ENCODE data around the gene PRRC2A. TPM values are rescaled to one million over a fixed set of nuclear protein-coding genes. Genes with fewer than 3 reads are reported as not detected.
A peak's percentile ranks its signal among the peaks of the same experiment; 100 is the strongest.
"Not testable (repeated sequence)": the region's sequence is repeated elsewhere in the genome, so short reads cannot be mapped to it uniquely, and the experiment has no call there.

PRRC2A gene
- total RNA-seq, 1 experiment from 2014 or later = 62.4 TPM

DNA sequence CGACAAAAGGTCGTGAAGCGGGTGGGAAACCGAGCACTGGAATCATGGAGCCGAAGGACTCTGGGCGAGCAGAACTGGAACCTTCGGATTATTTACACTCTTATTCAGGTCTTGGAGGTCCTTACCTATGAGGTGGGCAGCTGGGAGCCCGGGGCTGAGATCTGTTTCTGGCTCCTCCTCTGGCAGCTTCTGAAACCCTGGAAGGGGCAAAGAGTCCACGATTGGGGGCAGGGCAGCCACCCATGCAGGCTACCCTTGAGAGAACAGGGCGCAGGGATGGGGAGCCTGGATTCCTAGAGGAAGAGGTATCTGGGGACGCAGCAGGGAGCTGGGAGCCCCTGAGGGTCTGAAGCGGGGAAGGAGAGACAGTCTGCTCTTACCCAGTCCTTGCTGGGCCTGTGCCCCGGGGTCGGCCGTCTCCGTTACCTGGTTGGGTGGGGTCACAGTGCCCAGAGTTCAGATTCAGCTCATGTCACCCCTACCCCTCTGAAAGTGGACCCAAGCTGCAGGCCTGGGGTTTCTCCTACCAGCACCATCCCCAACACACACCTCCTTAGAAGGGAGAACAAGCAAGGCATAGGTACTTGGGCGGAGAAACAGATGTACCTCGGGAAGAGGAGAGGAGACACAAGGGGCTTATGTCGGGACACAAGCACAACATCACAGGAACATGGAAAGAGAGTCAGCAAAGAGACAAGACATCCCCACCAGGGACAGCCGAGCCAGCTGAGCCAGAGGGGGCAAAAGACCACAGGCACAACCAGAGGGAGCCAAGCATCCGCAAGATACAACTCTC lies 38.9 kb upstream of the PRRC2A start:
- in situ Hi-C loops (cut with HindIII; ENCODE audit: low sequenced_read_pairs) = loop anchor here (5.0 kb wide), 1 partner anchor 39 kb away; the partner anchor contains the start of gene DDX39B
- peak; percentile 44 for DNase-seq (ENCODE audit: low spot score)

DNA sequence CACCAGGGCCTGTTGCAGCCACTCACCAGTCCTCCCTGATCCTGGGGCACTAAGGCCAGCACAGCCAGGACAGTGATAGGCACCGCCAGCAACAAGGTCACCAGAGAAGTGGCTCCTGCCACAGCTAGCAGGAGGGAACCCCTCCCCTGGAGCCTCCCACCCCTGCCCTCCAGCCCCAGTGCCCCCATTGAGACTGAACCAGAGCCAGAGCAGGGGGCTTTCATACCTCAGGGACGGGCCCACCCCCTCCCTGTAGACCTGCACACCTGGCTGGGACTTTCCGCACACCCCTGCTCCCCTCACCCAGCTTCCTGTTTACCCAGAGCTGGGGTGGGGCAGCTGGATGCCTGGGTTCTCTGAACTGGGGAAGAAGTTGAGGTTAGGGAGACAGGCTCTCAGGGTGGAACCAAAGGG lies 38.3 kb upstream of the PRRC2A start, which contains the start of gene LTB:
TSS of gene LTB (minus strand) at position 195 of the 414 bp plus-strand sequence. CDS start at position 188, 7 bp downstream.
- in situ Hi-C loops (cut with HindIII; ENCODE audit: low sequenced_read_pairs) = loop anchor here (5.0 kb wide), 1 partner anchor 40 kb away; the partner anchor contains the start of gene DDX39B
- DNase-seq (ENCODE audit: low spot score) = no peak

- no peak for DNase-seq (ENCODE audit: low spot score)
- in situ Hi-C loops (cut with HindIII; ENCODE audit: low sequenced_read_pairs) = no loop called here
These were observed 35.0 kb upstream of the PRRC2A start for GRCh38 chr6:31585491-31585890.

DNA sequence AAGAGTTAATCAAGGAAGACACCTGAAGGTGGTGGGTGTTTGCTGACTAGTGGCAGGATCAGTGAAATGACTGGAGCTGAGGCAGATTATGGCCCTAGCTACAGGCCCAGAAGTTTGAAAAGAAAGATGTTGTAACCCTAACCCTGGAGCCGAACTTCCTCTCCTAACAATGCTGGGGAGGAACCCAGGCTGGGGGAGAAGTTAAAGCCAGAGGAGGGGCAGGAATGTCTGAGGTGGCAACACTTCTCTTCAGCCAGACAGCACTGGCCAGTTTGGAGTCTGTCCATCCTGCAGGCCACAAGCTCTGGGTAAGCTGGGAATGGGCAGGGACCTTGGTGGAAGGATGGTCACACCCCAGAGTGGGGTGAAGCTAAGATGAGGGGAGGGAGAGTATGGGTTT lies 34.5 kb upstream of the PRRC2A start, which contains the start of gene LST1:
TSS of gene LST1 (plus strand) at position 270 of the 400 bp plus-strand sequence. CDS start 1,023 bp downstream, outside the sequence.
- no peak for DNase-seq (ENCODE audit: low spot score)
- in situ Hi-C loops (cut with HindIII; ENCODE audit: low sequenced_read_pairs) = no loop called here

DNA sequence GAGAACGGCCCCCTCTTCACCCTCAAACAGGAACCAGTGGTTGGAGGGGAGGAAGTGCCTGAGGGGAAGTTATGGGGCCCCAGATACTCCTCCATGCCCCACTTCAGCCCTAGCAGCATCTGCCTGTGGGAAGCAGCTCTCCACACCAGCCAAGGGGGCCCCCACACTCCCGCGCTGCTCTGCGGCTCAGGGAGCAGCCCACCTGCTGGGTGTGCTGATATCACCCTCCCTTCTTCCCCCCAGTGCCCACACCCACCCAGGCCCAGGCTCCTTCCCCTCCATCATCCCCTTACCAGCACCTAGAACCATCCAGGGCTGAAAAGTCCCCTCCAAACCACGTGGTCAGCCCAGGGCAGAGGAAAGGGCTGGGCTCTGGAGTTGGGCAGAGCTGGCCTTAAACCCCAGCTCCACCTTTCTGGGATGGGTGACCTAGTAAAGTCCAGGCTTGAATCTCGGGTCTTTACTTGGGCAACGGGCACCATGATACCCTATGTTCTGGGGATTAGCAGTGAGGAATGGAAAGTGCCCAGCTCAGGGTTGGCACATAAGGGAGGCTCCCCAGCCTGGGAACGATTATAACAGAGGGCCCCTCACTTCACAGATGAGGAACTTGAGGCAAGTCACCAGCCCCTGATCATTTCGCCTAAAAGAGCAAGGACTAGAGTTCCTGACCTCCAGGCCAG lies 33.8 kb upstream of the PRRC2A start:
- DNase-seq (ENCODE audit: low spot score) = no peak
- in situ Hi-C loops (cut with HindIII; ENCODE audit: low sequenced_read_pairs) = no loop called here

- in situ Hi-C loops (cut with HindIII; ENCODE audit: low sequenced_read_pairs) = no loop called here
- no peak for DNase-seq (ENCODE audit: low spot score)
These were observed 32.4 kb upstream of the PRRC2A start for GRCh38 chr6:31587791-31588777.

DNA sequence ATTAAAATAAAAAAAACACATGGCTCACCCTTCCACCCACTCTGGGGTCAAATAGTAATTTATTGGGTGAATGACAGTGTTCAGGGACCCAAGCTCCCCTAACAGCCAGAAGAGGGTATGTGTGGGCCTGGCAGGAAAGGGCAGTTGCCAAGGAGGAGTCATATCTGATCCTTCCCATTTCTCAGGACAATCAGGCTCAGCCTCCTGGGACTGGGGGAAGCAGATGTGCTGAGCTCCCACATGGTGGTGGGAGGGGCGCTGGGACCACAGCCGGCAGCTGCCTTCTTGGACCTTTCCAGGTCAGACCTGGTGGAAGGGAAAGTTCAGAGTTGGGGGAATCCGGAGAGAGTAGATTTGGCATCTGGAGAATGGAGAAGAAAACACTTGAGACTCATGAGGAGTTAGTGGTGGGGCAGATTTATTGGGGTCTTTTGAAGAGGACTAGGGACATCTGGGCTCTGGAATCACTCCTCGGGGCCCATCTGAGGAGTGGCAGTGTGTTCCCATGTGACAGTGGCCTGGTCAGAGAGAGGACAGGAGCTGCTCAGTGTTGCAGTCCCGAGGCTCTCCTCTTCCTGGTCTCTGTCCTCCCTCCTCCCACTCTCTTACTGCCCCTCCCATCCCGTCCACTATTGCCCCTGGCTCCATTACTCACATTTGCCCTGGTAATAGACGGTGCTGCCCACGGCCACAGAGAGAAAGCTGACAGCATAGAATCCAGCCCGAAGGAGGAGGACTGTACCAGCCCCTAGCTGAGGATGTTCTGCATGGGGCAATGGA lies 31.5 kb upstream of the PRRC2A start:
- in situ Hi-C loops (cut with HindIII; ENCODE audit: low sequenced_read_pairs) = no loop called here
- no peak for DNase-seq (ENCODE audit: low spot score)

- DNase-seq (ENCODE audit: low spot score); in situ Hi-C loops (cut with HindIII; ENCODE audit: low sequenced_read_pairs): not testable (repeated sequence)
These were observed 29.8 kb upstream of the PRRC2A start for GRCh38 chr6:31590691-31591090.

- in situ Hi-C loops (cut with HindIII; ENCODE audit: low sequenced_read_pairs) = no loop called here
- DNase-seq (ENCODE audit: low spot score) = no peak
These were observed 28.1 kb upstream of the PRRC2A start for GRCh38 chr6:31592396-31592771.

GRCh38 chr6:31597006-31597405 lies 23.5 kb upstream of the PRRC2A start:
- no peak for DNase-seq (ENCODE audit: low spot score)

GRCh38 chr6:31607317-31607716 lies 13.2 kb upstream of the PRRC2A start:
- no peak for DNase-seq (ENCODE audit: low spot score)
- in situ Hi-C loops (cut with HindIII; ENCODE audit: low sequenced_read_pairs) = no loop called here

More at GRCh38 chr6:31597006-31597405, 23.5 kb upstream of the PRRC2A start:
- in situ Hi-C loops (cut with HindIII; ENCODE audit: low sequenced_read_pairs) = no loop called here

DNA sequence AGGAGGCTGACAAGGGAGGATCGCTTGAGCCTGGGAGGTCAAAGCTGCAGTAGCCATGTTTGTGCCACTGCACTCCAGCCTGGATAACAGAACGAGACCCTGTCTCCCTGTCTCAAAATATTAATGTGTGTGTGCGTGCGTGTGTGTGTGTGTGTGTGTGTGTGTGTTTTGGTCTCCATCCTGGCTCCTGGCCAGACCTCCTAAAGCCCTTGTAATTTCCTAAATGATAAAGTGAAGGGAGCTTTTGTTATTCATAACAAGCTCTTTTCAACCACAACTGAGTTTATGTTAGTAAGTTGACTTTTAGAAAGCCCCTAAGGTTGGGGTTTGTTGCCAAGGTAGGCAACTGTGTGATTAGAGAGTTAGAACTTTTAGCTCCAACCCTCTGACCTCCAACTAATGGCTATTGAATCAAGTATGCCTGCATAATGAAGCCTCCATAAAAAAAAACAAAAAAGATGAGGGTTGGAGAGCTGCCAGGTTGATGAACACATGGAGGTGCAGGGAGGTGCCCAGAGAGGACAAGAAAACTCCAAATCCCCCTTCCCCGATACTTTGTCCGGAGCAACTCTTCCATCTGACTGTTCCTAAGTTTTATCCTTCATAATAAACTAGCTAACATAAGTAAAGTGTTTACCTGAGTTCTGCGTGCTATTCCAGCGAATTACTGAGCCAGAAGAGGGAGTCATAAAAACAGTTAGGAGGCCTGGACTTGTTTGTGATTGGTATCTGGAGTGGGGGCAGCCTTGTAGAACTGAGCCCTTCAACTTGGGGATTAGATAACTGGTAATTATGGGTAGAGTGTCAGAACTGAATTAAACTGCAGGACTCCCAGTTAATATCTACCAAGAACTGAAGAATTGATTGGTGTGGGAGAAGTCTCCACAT lies 10.8 kb upstream of the PRRC2A start:
- in situ Hi-C loops (cut with HindIII; ENCODE audit: low sequenced_read_pairs) = no loop called here

GRCh38 chr6:31610968-31611367 lies 9.5 kb upstream of the PRRC2A start:
- in situ Hi-C loops (cut with HindIII; ENCODE audit: low sequenced_read_pairs) = no loop called here
- DNase-seq (ENCODE audit: low spot score) = no peak

More for the DNA sequence above, 10.8 kb upstream of the PRRC2A start:
- no peak for DNase-seq (ENCODE audit: low spot score)

GRCh38 chr6:31614075-31614619 lies 6.4 kb upstream of the PRRC2A start:
- in situ Hi-C loops (cut with HindIII; ENCODE audit: low sequenced_read_pairs) = no loop called here

GRCh38 chr6:31614684-31615578 lies 5.6 kb upstream of the PRRC2A start, which contains the start of gene AIF1:
Gene AIF1 (plus strand): TSS chr6:31615234. CDS start chr6:31615330, 96 bp downstream.
- DNase-seq (ENCODE audit: low spot score) = no peak
- in situ Hi-C loops (cut with HindIII; ENCODE audit: low sequenced_read_pairs) = no loop called here

More at GRCh38 chr6:31614075-31614619, 6.4 kb upstream of the PRRC2A start:
- DNase-seq (ENCODE audit: low spot score) = no peak

GRCh38 chr6:31615748-31616147 lies 4.8 kb upstream of the PRRC2A start:
- in situ Hi-C loops (cut with HindIII; ENCODE audit: low sequenced_read_pairs) = no loop called here
- DNase-seq (ENCODE audit: low spot score) = no peak

Measured in G401 (cell line).